IPS-NIHi7 (cell line): Measurements from ENCODE around the gene HAX1.
"Not testable (repeated sequence)": the region's sequence is repeated elsewhere in the genome, so short reads cannot be mapped to it uniquely, and the experiment has no call there.

Experiments
- DNase-seq: peaks from one replicate; pipeline ENCODE4 v3.0.0; 2012; ENCODE audit warnings: mixed read lengths; ENCODE audit errors: extremely low spot score

HAX1 gene

DNA sequence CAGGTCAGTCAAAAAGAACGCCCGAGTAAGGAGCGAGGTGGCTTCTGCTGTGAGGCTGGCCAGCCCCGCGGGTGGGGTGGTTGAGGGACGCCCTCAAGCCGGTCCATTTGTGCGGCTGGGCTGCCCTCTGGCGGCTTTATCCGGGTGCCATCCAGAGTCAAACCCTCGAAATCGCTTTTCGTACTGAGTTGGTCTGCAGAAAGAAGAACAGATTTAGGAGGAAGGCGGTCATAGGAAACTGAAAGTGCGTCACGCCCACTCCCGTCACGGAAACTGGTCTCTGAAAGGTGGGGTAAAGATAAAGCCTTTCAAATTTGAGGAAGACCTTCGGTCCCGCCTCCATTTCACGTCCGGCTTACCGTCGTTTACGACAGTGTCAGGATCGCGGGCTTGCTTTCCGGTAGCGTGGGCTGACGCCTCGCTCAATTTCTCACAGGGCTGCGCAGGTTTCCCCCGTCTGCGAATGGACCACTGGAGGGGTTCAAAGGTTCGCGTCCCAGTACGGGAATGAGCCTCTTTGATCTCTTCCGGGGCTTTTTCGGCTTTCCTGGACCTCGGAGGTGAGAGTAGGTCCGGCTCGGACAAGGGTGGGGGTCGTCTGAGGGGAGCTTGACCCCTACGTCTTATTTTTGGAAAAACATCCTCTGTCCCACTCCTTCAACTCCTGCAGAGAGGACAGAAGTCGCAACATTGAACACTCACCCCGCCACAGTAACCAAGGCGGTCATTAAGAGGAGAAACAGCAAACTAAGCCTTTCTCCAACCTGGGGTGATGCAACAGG, at the start of gene HAX1:
TSS of gene HAX1 (plus strand) at position 413 of the 782 bp plus-strand sequence. CDS start at position 508, 95 bp downstream.
- peak; percentile 93 for DNase-seq

DNA sequence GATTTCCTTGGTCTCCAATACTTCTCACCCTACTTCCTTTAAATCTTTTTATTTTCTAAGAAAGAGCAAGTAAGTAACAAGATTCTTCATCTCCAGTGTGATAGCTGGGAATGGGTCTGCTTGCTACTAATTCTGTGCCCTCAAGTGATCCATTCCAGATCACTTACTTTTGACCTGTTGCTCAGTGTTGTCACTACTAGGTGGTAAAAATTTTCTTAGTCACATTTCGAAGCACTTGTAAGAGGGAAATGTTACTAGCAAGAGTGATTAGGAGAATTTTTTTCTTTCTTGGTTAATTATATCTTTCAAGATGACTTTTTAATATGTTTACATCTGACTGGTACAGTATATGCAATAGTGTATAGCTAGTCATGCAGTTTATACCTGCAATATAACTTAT, 49.5 kb upstream of the HAX1 start:
- DNase-seq, result no peak

DNA sequence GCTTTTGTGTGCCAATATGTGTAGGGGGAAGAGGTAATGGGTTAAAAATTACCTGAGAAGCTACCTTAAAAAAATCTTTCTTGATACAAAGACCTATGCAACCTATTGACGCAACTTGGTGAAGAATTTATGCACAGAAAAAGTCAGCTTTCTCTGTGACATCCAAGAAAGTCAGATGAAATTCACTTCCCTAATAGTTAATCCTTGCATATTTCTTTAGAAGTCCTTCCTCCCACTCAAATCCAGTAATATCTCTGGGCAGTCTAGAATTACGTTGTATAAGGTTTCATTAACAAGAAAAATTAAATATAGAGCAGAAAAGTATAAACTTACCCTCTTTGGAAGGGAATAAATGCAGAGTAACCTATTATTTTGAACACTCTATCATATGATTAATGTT, 48.8 kb upstream of the HAX1 start:
- DNase-seq, result no peak

DNA sequence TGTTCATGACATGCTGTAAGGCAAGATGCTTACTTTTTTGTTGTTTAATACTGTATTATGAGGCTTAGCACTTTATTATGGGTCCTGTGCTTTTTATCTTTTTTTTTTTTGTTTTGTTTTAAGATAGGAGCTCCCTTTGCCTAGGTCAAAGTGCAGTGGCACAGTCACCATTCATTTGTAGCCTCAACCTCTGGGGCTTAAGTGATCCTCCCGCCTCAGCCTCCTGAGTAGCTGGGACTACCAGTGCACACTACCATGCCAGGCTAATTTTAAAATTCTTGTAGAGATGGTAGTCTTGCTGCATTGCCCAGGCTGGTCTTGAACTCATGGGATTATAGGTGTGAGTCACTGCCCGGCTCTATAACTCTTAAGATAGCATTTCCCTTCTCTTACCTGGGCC, 47.1 kb upstream of the HAX1 start:
- DNase-seq, result no peak

DNA sequence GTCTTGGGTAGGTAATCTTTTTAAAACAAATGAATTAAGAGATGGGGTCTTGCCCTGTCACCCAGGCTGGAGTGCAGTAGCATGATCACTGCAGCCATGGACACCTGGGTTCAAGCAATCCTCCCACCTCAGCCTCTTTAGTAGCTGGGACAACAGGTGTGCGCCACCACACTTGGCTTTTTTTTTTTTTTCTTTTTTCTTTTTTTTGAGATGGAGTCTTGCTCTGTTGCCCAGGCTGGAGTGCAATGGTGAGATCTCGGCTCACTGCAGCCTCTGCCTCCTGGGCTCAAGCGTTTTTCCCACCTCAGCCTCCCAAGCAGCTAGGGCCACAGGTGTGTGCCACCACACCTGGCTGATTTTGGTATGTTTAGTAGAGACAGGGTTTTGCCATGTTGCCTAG, 41.3 kb upstream of the HAX1 start:
- not testable (repeated sequence) for DNase-seq

DNA sequence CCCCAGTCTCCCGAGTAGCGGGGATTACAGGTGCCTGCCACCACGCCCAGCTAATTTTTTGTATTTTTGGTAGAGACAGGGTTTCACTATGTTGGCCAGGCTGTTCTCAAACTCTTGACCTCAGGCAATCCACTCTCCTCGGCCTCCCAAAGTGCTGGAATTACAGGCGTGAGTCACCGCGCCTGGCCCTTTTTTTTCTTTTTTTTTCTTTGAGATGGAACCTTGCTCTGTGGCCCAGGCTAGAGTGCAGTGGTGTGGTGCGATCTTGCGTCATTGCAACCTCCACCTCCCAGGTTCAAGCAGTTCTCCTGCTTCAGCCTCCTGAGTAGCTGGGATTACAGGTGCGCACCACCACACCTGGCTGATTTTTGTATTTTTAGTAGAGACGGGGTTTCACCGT, 39.3 kb upstream of the HAX1 start:
- not testable (repeated sequence) for DNase-seq

DNA sequence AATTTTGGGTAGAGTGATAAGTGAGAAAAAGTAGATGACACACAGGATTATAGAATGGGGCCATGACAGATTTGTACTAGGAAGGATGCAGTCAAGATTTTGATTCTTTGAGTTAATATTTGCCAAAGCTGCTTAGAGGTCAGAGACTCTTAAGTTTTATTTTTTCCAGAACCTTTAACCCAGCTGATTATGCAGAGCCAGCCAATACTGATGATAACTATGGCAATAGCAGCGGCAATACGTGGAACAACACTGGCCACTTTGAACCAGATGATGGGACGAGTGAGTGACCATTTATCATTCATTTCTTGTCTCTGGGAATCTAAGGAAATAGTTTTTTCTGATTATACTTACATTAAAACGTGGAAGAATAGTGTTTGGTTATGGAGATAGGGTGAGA, 35.6 kb upstream of the HAX1 start:
- DNase-seq, result no peak

DNA sequence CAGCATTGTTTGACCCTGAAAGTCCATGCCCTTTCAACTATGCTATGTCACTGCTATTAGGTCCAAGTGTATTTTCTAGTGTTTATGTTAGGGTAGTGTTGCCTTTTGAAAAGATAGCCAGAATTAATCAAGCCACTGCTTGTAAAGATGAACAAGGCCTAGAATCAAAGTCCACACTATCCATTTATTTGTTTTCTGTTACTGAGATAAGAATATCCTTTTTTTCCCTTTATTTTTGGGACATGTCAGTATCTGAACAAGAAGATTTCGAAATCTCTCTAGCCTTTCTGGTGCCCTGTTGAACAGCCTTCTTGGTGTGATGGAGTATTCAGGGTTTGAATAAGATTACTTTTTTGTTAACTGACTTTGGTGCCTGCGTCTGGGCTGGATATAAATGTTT, 35.0 kb upstream of the HAX1 start:
- DNase-seq, result no peak

DNA sequence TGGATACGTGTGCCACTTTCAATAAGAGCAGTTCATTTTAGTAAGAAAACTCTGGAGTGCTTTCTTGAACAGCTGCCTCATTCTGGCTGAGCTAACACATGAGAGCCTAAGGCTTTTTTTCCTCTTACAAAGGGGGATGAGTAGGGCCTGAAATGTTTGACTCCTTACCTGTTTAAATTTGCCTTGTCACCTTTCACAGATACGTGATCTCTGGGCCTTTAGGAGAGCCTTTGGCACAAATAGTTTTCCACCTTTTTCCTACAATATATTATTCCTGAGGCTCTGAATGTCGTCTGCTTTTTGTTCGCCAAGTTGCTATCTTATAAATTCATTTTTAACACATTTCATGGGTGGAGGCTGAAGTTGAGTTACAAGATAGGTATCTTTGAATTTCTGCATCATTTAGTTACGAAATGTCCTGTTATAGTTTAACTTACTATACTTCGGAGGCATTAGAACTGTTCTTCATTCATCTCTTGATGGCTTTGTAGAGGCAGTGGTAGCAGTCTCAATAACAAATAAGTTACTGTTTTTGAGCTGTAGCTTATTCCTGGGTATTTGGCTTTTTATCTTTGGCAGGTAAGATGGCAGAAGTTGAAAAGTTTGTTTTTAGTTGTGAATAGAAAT, 34.4 kb upstream of the HAX1 start:
- no peak for DNase-seq

DNA sequence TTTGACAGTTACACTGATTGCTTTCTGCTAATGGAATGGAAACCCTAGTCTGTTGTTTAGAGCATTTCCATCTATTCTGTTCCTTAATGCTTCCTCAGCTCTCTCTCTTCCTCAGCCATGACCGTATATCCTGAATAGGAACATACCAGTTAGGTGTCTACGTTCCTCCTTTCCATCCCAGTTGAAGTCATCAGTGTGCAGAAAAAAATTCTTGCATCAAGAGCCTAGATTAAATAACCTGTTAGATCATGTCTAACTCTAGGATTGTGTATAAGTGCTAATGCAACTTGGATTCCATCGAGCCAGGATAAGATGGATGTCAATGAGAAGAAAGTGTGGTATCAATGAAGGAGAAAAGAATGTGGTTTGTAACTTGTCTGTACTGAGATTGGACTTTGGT, 32.9 kb upstream of the HAX1 start:
- no peak for DNase-seq

DNA sequence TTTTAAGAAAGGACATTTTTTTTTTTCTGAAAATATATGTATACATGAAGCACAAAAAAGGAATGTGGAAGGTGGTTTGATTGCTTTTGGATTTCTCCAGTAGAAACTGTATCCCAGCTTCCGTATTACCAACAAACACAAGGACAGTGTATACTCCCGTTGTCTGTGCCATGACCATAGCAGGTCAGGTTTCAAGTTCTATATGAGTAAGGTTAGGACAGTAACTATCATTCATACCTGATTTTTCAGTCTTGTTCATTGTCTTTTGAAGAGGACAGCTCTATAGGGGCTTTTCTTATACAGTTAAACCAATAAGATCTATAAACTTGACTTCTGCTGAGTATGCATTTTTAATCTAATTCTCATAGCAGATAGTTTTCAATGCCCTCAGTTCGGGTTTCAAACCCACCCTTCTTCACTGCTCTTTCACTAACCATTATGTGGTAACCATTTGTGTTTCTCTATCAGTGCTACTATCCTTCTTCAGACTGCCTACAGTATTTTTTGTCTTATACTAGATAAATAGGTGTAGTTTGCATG, 32.1 kb upstream of the HAX1 start:
- DNase-seq, result no peak

DNA sequence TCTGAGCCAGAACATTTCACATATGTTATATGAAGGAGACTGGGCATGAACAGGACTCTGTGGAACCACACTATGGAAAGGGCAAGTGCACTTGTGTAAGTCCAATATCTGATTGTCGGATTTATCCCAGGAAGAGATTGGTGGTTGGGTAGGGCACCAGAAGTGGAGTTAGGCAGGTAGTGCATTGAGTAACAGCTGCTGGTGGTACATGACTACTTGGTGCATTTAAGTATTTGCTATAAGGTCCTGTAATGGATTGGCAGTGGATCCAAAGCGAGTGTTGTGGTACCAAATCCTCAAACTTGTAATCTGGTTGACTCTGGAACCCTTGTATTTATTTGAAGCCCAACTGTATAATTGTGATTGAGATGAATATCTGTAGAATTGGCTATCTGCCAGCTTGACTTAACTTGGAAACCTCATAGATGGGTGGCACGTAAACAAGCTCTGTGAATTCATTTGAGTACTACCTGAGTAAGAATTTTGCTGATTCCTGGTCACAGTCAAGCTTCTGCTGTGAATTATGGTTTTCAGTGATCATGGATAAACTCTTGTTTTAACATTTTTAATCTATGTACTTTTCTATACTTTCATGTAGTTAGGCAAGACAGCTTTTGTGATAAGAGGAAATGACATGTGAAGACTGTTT, 30.6 kb upstream of the HAX1 start:
- DNase-seq, result no peak

DNA sequence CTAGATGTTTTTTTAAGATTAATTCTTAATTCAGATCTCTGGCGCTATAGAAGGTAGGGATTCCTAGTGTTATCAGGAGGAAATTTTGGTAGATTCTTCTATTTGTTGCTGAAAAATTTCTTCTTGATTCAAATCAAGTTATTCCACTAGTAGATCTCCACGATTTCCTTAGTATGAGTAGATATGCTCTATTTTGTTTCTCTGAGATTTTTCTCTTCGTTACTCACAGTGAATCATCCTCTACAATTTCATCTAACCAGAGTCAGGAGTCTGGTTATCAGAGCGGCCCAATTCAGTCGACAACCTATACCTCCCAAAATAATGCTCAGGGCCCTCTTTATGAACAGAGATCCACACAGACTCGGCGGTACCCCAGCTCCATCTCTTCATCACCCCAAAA, 18.8 kb upstream of the HAX1 start:
- no peak for DNase-seq

DNA sequence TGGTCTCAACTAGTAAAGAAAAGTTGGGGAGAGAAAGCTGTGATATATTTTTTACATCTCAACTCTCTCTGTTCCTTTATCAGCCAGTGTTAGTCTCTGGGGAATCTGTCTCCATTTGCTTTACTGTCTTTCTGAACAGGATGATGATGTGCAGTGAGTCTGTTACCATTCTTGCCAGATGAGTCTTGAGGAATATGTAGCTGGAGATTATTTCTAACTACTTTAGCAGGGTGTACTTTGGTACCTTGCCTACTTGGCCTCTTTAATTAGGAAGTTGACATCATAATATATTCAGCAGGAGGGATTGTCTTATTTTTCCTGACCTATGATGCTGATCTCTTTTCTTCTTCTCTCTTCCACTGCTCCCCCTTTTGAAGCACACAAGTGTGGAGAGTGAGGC, 15.7 kb upstream of the HAX1 start:
- no peak for DNase-seq

DNA sequence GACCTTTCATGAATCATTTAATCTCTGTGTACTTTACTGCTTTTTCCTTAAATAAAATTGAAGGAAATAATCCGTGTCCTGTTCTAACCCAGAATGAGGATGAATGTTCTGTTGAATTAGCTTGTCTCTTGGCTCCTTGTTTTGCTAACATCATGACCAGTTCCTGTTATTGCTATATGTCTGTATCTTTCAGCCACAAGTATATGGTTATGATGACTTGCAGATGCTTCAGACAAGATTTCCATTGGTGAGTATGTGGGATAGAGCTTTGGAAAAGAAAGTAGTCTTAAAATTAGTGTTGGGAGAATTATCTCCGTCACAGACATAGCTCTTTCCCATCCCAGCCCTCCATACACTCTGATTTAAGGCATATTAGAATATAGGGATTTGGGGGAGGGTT, 13.6 kb upstream of the HAX1 start:
- no peak for DNase-seq

DNA sequence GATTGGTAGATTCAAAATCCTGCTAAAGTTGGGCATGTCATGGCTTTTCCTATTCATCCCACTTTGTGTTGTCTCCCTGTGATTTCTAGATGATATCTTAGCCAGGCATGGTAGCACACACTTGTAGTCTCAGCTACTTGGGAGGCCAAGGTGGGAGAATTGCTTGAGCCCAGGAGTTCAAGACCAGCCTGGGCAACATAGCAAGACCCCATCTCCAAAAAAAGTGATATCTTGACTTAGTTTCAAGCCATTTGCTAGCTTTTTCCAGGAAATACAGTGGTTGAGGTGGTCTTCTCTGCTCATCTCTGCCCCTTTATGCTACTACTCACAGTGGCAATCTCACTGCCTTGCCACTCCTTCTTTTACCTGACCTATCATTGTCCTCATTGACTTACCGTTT, 12.3 kb upstream of the HAX1 start:
- DNase-seq, result no peak

DNA sequence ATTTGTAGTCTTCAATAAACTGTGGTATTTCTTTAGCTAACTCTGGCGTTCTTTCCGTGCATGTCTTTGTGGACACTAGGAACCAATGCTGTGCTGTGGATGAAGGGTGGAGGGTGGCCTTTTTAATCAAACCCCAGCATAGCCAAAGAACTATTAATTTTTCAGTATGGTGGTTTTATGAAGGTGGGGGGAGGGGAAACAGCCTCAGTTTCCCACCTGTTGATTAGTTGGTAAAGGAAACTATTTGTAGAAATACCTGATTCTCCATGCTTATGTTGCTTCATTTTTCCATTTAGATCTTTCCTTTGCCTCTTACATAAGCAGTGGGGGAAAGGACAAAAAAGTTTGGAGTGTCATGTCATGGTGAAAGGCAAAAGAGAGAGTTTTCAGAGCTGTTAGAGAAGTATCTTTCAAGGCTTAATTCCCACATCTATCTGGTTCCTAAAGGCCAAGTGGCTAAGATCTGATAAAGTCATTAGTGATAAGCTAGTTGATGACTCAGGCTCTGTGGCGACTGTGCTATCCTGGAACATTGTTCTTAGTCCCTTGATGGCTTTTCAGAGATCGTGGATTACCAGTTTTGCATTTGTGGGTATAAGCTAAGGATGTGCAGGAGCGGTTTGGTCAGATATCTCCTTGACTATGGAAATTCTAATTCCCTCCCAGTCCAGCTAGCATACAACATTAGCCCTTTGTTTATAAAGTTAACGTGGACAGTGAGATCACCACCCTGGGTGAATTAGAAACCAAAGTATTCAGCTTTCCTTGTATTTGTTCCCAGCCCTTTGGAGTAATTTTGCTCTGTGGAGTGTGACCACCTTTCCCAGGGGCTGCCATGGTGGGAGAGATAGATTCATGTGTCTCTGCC, 8.7 kb upstream of the HAX1 start:
- no peak for DNase-seq

DNA sequence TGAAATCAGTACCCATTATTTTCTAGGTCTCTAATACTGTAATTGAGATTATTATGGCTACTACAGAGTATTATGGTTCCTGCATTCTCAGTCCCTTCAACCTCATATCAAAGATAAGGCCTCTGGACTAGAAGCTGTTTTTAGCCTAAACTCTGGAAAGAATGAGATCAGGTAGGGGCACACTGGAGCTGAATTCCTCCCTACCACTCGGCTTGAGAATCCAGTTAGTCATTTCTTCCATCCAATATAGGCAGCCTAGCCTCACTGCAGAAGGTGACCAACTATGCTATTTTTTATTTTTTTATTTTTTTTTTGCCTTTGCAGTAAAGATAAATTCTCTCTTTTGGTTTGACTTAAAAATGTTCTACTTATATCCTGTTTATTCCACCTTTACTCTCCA, 8.0 kb upstream of the HAX1 start:
- DNase-seq, result no peak

DNA sequence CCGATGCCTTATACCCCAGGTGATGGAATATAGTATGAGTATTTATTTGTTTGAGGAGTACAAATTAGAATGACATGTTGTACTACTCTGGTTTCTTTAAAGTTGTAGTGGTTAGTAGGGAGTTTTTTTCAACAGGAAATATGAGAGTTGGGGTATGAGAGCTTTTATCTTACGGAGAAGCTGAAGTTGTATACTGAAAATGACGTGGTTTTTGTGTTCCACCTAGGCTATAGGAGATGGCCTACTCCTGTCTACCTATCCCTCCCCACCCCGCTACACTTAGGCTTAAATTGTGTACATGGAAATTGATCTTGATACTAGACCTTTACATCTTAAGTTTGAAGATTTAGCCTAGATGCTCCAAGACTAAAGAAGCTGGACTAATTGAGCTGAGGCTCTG, 6.8 kb upstream of the HAX1 start:
- no peak for DNase-seq

DNA sequence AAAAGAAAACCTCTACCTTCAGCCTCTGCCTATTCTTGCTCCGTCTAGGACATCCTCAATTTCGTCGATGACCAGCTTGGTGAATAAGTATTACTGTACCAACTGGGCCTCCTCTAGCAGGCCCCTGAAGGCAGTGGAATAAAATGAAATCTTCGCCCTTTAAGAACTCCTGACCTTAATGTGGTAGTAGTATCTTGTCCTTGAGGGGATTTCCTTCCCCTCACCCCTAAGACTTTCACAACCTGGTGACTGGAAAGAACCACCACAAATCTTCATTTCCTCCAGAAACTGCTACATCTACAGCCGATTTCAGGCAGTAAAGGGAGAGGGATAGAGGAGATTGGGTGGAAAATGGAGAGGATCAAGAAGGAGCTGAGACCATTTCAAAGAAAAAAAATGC, 1.6 kb upstream of the HAX1 start:
- no peak for DNase-seq

DNA sequence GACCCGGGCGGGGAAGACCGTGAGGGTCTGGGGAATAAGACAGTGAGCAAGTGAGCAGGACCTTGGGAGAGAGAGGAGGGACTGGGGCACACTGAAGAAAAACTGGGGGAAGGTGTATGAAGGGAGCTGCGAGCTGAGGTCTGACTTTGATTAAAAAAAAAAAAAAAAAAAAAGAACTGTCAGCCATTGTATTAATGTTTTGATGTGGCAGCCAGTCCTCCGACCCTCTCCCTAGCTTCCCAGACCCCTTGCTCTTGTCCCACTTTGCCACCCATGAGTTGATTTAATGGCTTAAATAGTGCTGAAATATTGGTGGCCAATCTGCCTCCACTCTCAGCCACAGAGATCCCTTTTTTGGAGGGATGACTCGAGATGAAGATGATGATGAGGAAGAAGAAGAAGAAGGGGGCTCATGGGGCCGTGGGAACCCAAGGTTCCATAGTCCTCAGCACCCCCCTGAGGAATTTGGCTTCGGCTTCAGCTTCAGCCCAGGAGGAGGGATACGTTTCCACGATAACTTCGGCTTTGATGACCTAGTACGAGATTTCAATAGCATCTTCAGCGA, 652 bp downstream of the HAX1 start:
- no peak for DNase-seq

DNA sequence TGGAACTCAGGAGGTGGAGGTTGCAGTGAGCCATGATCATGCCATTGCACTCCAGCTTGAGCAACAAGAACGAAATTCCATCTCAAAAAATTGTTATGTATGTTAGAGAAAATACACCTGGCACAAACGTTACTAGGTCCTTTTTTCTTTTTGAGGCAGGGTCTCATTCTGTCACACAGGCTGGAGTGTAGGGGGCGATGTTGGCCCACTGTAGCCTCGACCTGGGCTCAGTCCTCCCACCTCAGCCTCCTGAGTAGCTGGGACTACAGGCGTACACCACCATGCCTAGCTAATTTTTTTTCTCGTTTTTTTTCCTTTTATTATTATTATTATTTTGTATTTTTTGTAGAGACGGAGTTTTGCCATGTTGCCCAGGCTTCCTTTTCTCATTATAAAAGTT, 4.4 kb downstream of the HAX1 start:
- no peak for DNase-seq
